Osteocyte (in vitro differentiated cells): Measurements from ENCODE around the gene CAMK1D. TPM values are rescaled to one million over a fixed set of nuclear protein-coding genes. Genes with fewer than 3 reads are reported as not detected.

Experiments
- DNase-seq: peaks from one replicate; pipeline ENCODE4 v3.0.0; 2021; ENCODE audit warnings: mixed read lengths; ENCODE audit not compliant: unreplicated experiment; ENCODE audit errors: extremely low spot score
- H3K27ac Mint-ChIP-seq: one replicate; pipeline ENCODE4 v1.8.0; 2021; ENCODE audit warnings: mild to moderate bottlenecking, mixed read lengths; ENCODE audit not compliant: unreplicated experiment
- H3K27me3 Mint-ChIP-seq: one replicate; pipeline ENCODE4 v1.8.0; 2021; ENCODE audit warnings: mixed read lengths; ENCODE audit not compliant: unreplicated experiment
- H3K36me3 Mint-ChIP-seq: one replicate; pipeline ENCODE4 v1.8.0; 2021; ENCODE audit warnings: mixed read lengths; ENCODE audit not compliant: unreplicated experiment
- H3K4me1 Mint-ChIP-seq: one replicate; pipeline ENCODE4 v1.8.0; 2021; ENCODE audit warnings: mixed read lengths; ENCODE audit not compliant: unreplicated experiment
- H3K4me3 Mint-ChIP-seq: one replicate; pipeline ENCODE4 v1.8.0; 2021; ENCODE audit warnings: mild to moderate bottlenecking, moderate library complexity, mixed read lengths; ENCODE audit not compliant: unreplicated experiment
- H3K9me3 Mint-ChIP-seq: one replicate; pipeline ENCODE4 v1.8.0; 2021; ENCODE audit warnings: mixed read lengths; ENCODE audit not compliant: unreplicated experiment
- CTCF ChIP-seq: fragments of 200-600 bp; sonication (generic); IDR thresholded peaks from 2 replicates; pipeline ENCODE4 v1.5.0; 2021; ENCODE audit warnings: antibody characterized with exemption, mild to moderate bottlenecking, moderate library complexity
- total RNA-seq: library from RNA; stranded (reverse); gene quantifications from 2 replicates; pipeline ENCODE4 v1.2.1, GENCODE V29; 2021

CAMK1D gene
- total RNA-seq, 1 donor from 2014 or later = 13.7 TPM

GRCh38 chr10:12409161-12409560 lies 59.8 kb downstream of the CAMK1D start:
- no peak for TF ChIP-seq CTCF
- Mint-ChIP-seq H3K4me1 (no peaks in the 10 kb centered on the region), H3K27me3 (no peaks in the 10 kb centered on the region), H3K36me3 (peaks cover 2% of the 10 kb centered on the region), H3K9me3 (no peaks in the 10 kb centered on the region), H3K27ac (no peak overlapping the region), H3K4me3 (no peak overlapping the region)
- no peak for DNase-seq

- no peaks in the 10 kb centered on the region for H3K9me3 Mint-ChIP-seq
- no peak overlapping the region for H3K4me3 Mint-ChIP-seq
- H3K4me1 Mint-ChIP-seq = peaks cover 2% of the 10 kb centered on the region
- H3K36me3 Mint-ChIP-seq = peaks cover 2% of the 10 kb centered on the region
- no peak overlapping the region for H3K27ac Mint-ChIP-seq
- no peak for DNase-seq
- no peaks in the 10 kb centered on the region for H3K27me3 Mint-ChIP-seq
- TF ChIP-seq CTCF = no peak
Observed at GRCh38 chr10:12409613-12410012, 60.3 kb downstream of the CAMK1D start.

DNA sequence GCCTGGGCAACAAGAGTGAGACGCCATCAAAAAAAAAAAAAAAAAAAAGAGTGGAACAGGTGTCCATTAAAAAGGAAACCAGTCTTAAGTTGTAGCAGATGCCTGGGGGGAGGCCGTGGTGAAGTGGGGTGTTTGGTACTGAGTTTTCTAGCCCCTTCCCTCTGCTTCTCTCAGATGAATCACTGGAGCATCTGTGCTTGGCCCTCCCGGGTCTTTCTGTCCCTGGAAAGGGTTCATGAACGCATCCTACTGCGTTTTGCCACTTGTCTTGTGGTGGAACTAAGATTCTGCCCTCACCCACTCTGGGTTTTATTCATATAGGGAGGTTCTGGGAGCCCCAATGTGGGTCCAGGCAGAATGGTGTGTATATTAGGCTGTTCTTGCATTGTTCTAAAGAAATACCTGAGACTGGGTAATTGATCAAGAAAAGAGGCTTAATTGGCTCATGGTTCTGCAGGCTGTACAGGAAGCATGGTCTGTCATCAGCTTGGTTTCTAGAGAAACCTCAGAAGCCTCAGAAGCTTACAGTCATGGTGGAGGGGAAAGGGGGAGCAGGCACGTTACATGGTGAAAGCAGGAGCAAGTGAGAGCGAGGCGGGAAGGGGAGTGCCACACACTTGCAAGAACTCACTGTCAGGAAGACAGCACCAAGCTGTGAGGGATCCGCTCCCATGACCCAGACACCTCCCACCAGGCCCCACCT lies 63.5 kb downstream of the CAMK1D start:
- H3K27ac Mint-ChIP-seq = no peak overlapping the region
- no peaks in the 10 kb centered on the region for H3K9me3 Mint-ChIP-seq
- no peak for TF ChIP-seq CTCF
- DNase-seq = no peak
- H3K4me3 Mint-ChIP-seq = no peak overlapping the region
- H3K4me1 Mint-ChIP-seq = peaks cover 5% of the 10 kb centered on the region
- no peaks in the 10 kb centered on the region for H3K27me3 Mint-ChIP-seq
- H3K36me3 Mint-ChIP-seq = no peaks in the 10 kb centered on the region

DNA sequence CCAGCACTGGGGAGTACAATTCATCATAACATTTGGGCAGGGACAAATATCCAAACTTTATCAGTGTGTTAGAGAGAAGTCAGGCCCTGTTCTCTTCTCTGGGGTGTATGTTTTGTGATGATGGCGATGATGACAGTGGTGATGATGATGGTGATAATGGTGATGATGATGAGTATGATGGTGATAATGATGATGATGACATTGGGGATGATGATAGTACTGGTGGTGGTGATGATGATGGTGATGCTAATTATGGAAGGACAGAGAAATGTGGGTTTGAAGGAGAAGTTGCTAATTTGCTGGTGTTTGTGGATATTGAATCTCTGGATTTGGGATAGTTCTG lies 64.0 kb downstream of the CAMK1D start:
- H3K4me1 Mint-ChIP-seq = peaks cover 5% of the 10 kb centered on the region
- H3K9me3 Mint-ChIP-seq = no peaks in the 10 kb centered on the region
- DNase-seq = no peak
- no peak overlapping the region for H3K4me3 Mint-ChIP-seq
- no peaks in the 10 kb centered on the region for H3K36me3 Mint-ChIP-seq
- H3K27me3 Mint-ChIP-seq = no peaks in the 10 kb centered on the region
- no peak overlapping the region for H3K27ac Mint-ChIP-seq
- TF ChIP-seq CTCF = no peak

- no peak for TF ChIP-seq CTCF
- no peak overlapping the region for H3K27ac Mint-ChIP-seq
- DNase-seq = no peak
- no peak overlapping the region for H3K4me3 Mint-ChIP-seq
- peaks cover 11% of the 10 kb centered on the region for H3K4me1 Mint-ChIP-seq
- H3K27me3 Mint-ChIP-seq = no peaks in the 10 kb centered on the region
- H3K9me3 Mint-ChIP-seq = no peaks in the 10 kb centered on the region
- no peaks in the 10 kb centered on the region for H3K36me3 Mint-ChIP-seq
Observed at GRCh38 chr10:12414278-12414989, 65.1 kb downstream of the CAMK1D start.
